ENCODE results near the gene SEMA3F. TPM values are rescaled to one million over a fixed set of nuclear protein-coding genes. Genes with fewer than 3 reads are reported as not detected.

The SEMA3F gene
- total RNA-seq, 1 donor from 2014 or later: 48.0 TPM

- Mint-ChIP-seq H3K4me3 (no peak overlapping the region), H3K27me3 (peaks cover 3% of the 10 kb centered on the region), H3K27ac (no peak overlapping the region), H3K9me3 (no peaks in the 10 kb centered on the region), H3K36me3 (no peaks in the 10 kb centered on the region), H3K4me1 (ENCODE audit: unreplicated experiment) (peaks cover 5% of the 10 kb centered on the region)
- TF ChIP-seq CTCF (conservative IDR thresholded peaks at IDR 0.05): no peak
- no peak for DNase-seq (ENCODE audit: extremely low spot score, unreplicated experiment)
Measured at GRCh38 chr3:50187750-50188149, 32.6 kb downstream of the SEMA3F start.

GRCh38 chr3:50189274-50189673 lies 34.1 kb downstream of the SEMA3F start:
- no peaks in the 10 kb centered on the region for H3K9me3 Mint-ChIP-seq
- no peak for DNase-seq (ENCODE audit: extremely low spot score, unreplicated experiment)
- peaks cover 5% of the 10 kb centered on the region for H3K4me1 Mint-ChIP-seq (ENCODE audit: unreplicated experiment)
- peaks cover 4% of the 10 kb centered on the region for H3K27me3 Mint-ChIP-seq
- no peak overlapping the region for H3K4me3 Mint-ChIP-seq
- H3K36me3 Mint-ChIP-seq: no peaks in the 10 kb centered on the region
- peak overlapping the region; percentile 46 for H3K27ac Mint-ChIP-seq
- TF ChIP-seq CTCF (conservative IDR thresholded peaks at IDR 0.05): peak; percentile 84

- Mint-ChIP-seq H3K27ac (no peak overlapping the region), H3K9me3 (no peaks in the 10 kb centered on the region), H3K4me3 (no peak overlapping the region), H3K36me3 (no peaks in the 10 kb centered on the region), H3K27me3 (peaks cover 4% of the 10 kb centered on the region), H3K4me1 (ENCODE audit: unreplicated experiment) (peaks cover 5% of the 10 kb centered on the region)
- DNase-seq (ENCODE audit: extremely low spot score, unreplicated experiment): no peak
- no peak for TF ChIP-seq CTCF (conservative IDR thresholded peaks at IDR 0.05)
Measured at GRCh38 chr3:50189989-50190388, 34.9 kb downstream of the SEMA3F start.

- no peak within 1 kb of the TSS for H3K4me3 Mint-ChIP-seq
- peaks cover 7% of the 10 kb centered on the region for H3K27me3 Mint-ChIP-seq
- no peak for TF ChIP-seq CTCF (conservative IDR thresholded peaks at IDR 0.05)
- H3K36me3 Mint-ChIP-seq: no peaks in the 10 kb centered on the region
- no peak for DNase-seq (ENCODE audit: extremely low spot score, unreplicated experiment)
- no peaks in the 10 kb centered on the region for H3K9me3 Mint-ChIP-seq
- H3K27ac Mint-ChIP-seq: no peak within 1 kb of the TSS
- peaks cover 5% of the 10 kb centered on the region for H3K4me1 Mint-ChIP-seq (ENCODE audit: unreplicated experiment)
Measured at GRCh38 chr3:50190936-50191660, 36.0 kb downstream of the SEMA3F start, which contains the start of gene GNAT1. Gene GNAT1, plus strand, starts transcription at chr3:50191610. Its CDS starts 116 bp downstream, at chr3:50191726.

DNA sequence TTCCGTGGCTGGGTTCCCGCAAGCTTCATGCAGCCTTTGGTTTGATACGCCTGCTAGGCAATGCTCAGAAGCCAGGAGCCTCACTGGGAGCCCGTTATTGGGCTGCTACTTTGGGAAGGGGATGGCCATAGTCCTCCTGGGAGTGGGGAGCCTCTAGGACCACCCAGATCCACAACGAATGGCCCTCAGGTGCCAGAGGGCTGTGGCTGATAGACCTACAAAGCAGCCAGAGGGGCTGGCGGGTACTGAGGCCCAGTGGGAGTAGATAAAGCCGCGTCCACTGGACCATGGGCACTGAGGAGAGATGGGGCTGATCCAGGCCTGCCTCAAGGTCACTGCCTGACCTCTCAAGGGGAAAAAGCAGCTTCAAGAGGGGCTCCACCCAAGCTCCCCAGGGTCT lies 37.0 kb downstream of the SEMA3F start:
- Mint-ChIP-seq H3K36me3 (no peaks in the 10 kb centered on the region), H3K4me3 (no peak overlapping the region), H3K27me3 (peaks cover 14% of the 10 kb centered on the region), H3K27ac (no peak overlapping the region), H3K4me1 (ENCODE audit: unreplicated experiment) (peaks cover 5% of the 10 kb centered on the region), H3K9me3 (no peaks in the 10 kb centered on the region)
- no peak for DNase-seq (ENCODE audit: extremely low spot score, unreplicated experiment)
- TF ChIP-seq CTCF (conservative IDR thresholded peaks at IDR 0.05): no peak

All from type B pancreatic cell (in vitro differentiated cells).